NCI-H2107 treated with DMSO at 0.1 percent for 48 hours (cell line): ENCODE results near the gene PSMD10.

ENCODE experiments used
- DNase-seq: peaks from one replicate; lab custom pipeline; 2025; ENCODE audit not compliant: unreplicated experiment; lab: John Stamatoyannopoulos, UW

Gene PSMD10

DNA sequence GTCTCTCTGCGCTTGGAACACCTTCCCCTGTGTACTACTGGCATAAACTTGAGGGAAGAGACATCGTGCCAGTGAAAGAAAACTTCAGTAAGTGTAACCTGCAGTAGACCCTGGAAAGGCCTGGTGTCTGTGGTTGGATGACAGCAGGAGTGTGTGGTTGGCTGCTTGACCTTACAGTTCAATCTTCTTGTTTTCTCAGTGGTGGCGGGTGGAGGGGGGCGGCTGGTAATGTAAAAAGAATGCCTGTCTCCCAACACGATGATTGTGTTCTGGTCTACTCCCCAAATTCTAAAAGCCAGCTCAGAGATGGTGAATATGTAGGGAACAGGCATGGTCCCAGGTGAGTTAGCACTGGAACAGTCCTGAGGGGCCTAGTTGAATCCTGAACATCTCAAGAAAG lies 18.6 kb downstream of the PSMD10 start:
- no peak for DNase-seq

DNA sequence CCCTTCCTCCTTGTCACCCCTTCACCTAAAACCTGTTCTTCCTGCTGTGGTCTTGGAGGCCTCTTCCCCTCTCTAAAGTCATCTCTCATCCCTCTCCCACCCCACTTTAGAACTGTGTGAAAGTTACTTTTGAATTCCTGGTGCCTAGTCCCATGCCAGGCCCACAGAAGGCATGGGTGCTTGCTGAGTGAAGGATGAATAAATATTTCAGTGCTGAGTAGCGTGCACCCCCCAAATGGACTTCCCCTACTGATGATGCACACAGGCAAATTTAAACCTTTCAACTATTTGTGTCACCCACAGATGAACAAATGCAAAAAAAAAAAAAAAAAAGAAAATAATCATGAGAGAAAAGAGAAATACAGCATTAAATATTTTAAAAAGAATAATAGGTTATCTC lies 19.8 kb downstream of the PSMD10 start:
- no peak for DNase-seq

DNA sequence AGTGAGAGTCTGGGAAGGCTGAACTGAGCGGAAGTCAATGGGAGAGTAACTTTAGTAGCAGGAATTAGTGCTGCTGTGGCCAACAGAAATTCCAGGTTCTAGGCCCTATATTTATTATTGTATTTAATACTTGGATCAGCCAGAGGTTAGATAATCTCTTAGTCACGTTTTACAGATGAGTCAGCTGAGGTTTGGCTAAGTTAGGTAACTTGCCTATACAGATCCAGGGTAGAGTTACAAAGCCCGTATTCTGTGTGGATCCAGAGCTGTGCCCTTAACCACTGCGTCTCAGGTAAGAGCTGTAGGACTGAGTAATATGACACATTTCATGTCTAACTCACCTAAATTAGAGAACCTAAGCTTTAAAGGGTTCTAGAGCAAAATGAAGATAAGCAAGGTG lies 20.5 kb downstream of the PSMD10 start:
- DNase-seq = no peak

DNA sequence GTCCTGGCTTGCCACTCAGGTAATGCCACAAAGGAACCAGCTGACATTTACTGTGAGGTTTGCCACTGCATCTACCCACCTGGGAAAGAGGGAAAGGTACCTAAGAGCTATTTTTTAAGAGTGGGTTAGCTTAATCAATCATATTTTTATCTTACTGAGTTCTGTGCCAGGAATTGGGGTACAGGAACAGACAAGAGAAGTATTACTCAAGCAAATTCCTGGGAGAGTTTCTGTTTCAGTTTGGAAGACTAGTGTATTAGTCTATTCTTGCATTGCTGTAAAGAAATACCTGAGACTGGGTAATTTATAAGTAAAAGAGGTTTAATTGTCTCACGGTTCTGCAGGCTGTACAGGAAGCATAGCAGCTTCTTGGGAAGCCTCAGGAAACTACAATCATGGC lies 23.2 kb downstream of the PSMD10 start:
- no peak for DNase-seq

DNA sequence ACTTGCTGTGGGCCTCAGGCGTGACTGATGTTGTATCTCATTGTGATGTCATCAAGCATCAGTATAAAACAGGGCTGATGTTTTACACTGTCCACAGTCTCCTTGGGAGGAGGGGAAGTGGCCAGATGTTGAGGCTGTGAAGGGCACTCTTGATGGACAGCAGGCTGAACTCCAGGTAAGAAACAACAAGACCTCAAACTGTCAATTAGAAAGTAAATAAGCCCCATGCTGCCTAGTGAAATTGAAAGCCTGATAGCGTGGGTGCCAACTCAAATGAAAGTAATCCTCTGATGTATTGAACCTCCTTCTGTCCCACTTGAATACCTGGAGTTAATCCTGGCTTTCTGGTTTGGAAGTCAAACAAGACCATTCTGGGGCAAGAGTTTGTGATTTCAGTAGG lies 26.7 kb downstream of the PSMD10 start:
- no peak for DNase-seq

DNA sequence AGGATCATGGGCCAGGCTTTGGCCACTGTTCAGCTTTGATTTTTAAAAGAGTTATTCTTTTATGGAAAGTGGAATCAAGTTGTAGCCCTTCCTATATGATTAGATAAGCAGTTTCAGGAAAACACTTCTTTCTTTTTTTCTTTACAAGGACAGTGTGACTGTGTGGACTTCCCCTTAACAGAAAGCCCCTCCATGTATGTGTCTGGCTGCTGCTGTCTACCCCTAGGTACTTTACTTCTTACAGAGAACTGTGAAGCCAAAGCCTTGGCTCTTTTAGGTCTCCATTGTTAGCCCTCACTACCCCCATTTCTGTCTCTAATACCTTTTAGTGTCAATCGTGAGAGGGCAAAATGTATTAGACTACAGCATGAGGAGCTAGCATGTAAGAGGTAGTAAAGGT lies 27.3 kb downstream of the PSMD10 start:
- no peak for DNase-seq

DNA sequence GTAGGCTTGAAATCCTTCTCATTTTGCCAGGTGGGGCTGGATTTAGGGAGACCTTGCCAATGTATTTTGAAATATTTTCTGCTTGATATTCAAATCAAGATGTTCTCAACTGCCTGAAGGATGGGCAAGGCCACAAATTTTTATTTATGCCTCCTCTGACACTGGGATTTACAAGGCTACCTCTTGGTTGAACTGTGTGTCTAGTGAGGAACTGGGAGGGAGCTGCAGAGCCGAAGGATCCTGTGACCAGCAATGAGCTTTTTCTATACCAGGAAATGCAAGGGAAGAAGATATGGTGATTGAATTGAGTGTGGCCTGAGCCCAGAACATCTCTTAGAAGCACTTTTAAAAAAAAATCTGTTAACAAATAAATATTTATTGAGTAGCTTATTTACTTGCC lies 31.5 kb downstream of the PSMD10 start:
- DNase-seq = no peak

DNA sequence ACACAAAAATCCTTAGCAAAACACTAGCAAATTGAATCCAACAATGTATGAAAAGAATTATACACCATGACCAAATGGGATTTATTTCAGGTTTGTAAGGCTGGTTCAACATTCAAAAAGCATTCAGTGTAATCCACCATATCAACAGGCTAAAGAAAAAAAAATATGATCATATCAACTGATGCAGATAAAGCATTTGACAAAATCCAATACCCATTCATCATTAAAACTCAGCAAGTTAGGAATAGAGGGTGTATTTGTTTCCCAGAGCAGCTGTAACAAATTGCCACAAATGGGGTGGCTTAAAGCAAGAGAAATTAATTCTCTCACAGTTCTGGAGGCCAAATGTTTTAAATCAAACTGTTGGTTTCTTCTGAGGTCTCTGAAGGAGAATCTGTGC lies 35.8 kb downstream of the PSMD10 start:
- DNase-seq = no peak

DNA sequence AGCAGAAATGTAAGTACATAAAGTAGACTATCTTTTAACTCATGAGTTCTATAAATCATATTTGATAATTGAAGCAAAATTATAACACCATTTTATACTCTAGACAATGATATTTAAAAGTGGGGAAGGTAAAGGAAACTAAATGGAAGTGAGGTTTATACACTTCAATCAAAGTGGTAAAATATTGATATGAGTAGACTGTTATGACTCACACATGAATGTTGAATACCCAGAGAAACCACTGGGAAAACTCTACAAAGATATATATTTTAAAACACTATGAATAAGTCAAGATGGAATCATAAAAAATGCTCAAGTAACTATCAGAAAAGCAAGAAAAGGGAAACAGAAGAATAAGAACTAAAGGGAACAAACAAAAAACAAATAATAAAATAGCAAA lies 38.1 kb downstream of the PSMD10 start:
- DNase-seq = no peak

DNA sequence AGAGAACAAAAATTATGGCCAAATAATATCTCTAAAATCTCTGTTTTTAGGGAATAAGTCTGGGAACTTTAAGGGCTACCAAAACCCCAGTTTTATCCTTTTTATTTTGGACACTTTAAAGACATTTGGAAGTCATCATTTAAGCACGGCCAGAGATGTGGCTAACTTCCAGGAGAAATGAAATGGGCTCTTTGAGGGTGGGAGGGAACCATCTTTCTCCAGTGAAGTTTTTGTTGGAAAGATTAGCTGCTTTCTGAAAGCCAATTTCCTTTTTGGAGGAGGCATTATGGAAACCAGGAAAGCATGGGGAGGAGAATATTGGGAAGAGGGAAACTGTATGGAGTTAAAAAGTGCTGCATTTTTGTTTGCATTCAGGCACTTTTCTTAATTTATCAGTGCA lies 41.7 kb downstream of the PSMD10 start:
- DNase-seq = no peak

DNA sequence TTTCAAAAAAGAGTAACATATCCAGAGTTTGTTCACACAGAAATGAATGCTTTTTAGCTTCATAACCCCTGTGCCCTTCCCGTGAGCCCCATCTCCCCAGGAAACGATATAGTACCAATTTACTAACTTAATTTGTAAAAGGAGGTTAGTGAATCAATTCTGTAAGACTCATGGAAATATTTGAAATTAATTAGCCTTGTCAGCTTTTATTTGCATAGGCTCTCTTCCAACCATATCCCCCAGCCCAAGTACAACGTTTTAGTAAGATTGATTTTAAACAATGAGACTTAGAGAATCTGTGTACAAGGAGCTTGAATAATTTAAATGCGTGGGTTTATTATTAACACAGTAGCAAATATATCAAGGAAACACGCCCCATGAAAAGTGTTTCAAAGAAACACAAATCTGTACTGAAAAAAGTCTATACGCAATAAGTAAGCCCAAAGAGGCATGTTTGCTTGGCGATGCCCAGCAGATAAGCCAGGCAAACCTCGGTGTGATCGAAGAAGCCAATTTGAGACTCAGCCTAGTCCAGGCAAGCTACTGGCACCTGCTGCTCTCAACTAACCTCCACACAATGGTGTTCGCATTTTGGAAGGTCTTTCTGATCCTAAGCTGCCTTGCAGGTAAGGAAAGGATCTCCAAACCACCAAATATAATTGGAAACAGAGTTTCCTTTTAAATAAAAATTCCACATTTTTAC lies 46.6 kb downstream of the PSMD10 start, which contains the start of gene VSIG1:
VSIG1 (plus strand) TSS at position 512 of the 703 bp plus-strand sequence; CDS start at position 578, 66 bp downstream.
- no peak for DNase-seq

DNA sequence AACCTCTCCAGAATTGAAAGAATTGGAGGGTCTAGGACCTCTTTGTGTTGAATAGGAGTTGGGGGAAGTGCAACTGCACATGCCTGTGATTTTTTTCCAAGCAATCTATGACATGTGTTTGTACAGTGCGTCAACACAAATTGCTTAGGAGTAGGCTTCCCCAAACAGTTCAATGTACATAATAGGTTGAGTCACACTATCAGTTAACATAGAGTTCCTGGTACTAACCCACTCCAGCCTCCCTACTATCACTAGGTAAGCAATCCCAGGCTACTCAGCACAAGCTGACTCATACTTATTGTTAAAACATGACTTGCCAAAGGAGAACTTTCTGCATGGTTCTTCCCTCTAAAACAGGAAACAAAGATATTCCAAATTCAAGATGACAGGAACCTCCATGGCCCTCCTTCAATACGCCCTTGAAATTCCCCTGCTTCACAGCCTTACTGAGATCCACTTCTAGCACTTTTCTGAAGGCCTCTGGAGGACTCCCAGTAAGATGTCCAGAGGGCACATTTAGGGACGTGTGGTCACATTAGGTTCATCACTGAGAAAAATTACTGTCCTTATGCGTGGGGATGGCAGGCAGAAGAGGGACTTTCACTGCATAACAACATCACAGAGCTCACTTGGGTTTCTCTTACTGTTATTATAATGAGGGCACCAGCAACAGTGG lies 54.9 kb downstream of the PSMD10 start:
- no peak for DNase-seq

DNA sequence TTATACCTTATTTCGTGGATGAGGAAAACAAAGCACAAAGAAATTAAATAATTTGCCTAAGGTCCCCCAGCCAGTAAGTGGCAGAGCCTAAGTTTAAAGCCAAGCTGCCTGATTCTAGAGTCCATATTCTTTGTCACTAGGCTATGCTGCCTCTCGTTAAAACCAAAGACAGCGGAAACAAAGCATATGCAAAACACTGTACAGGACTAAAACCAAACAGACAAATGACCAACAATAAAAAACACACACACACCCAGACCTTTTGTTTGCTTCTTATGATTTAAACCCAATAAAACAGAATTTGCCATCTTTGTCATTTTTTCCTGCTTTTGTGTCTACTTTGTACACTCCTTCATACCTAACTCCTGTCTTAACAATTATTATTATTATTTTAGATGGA lies 56.6 kb downstream of the PSMD10 start:
- no peak for DNase-seq
